Kidney epithelial cell (primary cell): ENCODE results near the gene GALNS. TPM values are rescaled to one million over a fixed set of nuclear protein-coding genes. Genes with fewer than 3 reads are reported as not detected.

Source experiments
- DNase-seq: peaks from one replicate; pipeline ENCODE4 v3.0.0-alpha.2; 2010; ENCODE audit warnings: low read depth
- H3K27me3 ChIP-seq: 2 replicates; pipeline ENCODE4 v1.6.0; 2011; ENCODE audit warnings: low read length; ENCODE audit not compliant: control insufficient read depth, insufficient read depth
- H3K36me3 ChIP-seq: 2 replicates; pipeline ENCODE4 v1.5.1; 2011; ENCODE audit warnings: low read length; ENCODE audit not compliant: control insufficient read depth, insufficient read depth
- H3K4me3 ChIP-seq: 2 replicates; pipeline ENCODE4 v1.5.1; 2011; ENCODE audit warnings: low read depth, mild to moderate bottlenecking, control low read depth, low read length
- CTCF ChIP-seq: IDR thresholded peaks from 2 replicates; pipeline ENCODE4 v1.5.1; 2011; ENCODE audit warnings: mild to moderate bottlenecking, moderate library complexity, low read length, control low read depth, inconsistent platforms; ENCODE audit not compliant: insufficient read depth, poor library complexity, severe bottlenecking
- total RNA-seq: library from RNA; depleted of rRNA; stranded (reverse); fragments of >200 nt; gene quantifications from 2 replicates; pipeline ENCODE4 v1.2.3, GENCODE V29; 2015

The GALNS gene
- total RNA-seq, 1 donor from 2014 or later: 23.6 TPM

DNA sequence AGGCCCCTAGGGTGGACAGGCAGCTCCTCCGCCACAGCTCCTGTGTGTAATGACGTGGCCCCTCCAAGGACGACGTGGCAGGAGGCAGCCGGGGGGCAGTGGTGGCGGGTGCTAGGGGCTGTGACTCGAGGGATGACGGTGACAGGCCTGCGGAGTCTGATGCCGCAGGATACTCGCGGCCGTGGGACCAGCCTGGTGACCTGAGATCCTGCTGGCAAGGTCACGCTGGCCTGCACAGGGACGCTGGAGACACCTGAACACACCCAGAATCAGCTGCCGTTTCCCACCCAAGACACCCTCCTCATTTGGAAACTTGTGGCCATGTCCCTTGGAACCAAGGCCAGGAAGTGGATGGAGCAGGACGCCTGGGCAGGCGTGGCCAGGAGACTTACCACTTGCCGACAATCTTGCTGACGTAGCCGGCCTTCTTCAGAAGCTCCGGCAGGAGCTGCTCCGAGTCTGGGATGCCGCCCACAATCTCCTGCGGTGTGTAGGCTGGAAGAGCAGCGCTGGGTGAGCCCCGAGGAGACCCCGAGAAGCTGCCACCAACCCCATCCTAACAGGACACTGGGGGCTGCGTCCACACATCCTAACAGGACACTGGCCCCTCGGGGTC, 16.0 kb downstream of the GALNS start:
- Histone ChIP-seq H3K4me3 (no peak overlapping the region), H3K27me3 (no peaks in the 10 kb centered on the region), H3K36me3 (no peaks in the 10 kb centered on the region)
- DNase-seq: no peak
- TF ChIP-seq CTCF: no peak

GRCh38 chr16:88839745-88840599, 16.8 kb downstream of the GALNS start:
- no peak for DNase-seq
- no peak overlapping the region for H3K4me3 ChIP-seq
- TF ChIP-seq CTCF: no peak

GRCh38 chr16:88839026-88839529, 17.7 kb downstream of the GALNS start:
- TF ChIP-seq CTCF: peak; percentile 21
- no peaks in the 10 kb centered on the region for H3K36me3 ChIP-seq
- no peak for DNase-seq

More at GRCh38 chr16:88839745-88840599, 16.8 kb downstream of the GALNS start:
- no peaks in the 10 kb centered on the region for H3K27me3 ChIP-seq
- H3K36me3 ChIP-seq: no peaks in the 10 kb centered on the region

GRCh38 chr16:88838566-88838965, 18.2 kb downstream of the GALNS start:
- no peak for DNase-seq
- Histone ChIP-seq H3K4me3 (no peak overlapping the region), H3K27me3 (no peaks in the 10 kb centered on the region), H3K36me3 (no peaks in the 10 kb centered on the region)
- no peak for TF ChIP-seq CTCF

More at GRCh38 chr16:88839026-88839529, 17.7 kb downstream of the GALNS start:
- Histone ChIP-seq H3K27me3 (no peaks in the 10 kb centered on the region), H3K4me3 (no peak overlapping the region)

GRCh38 chr16:88837806-88838205, 18.9 kb downstream of the GALNS start:
- no peak for DNase-seq

More at GRCh38 chr16:88837806-88838205, 18.9 kb downstream of the GALNS start:
- H3K36me3 ChIP-seq: no peaks in the 10 kb centered on the region
- H3K27me3 ChIP-seq: no peaks in the 10 kb centered on the region
- no peak for TF ChIP-seq CTCF
- no peak overlapping the region for H3K4me3 ChIP-seq
